ENCODE measurements around the gene GLRA3.
"Not testable (repeated sequence)": the region's sequence is repeated elsewhere in the genome, so short reads cannot be mapped to it uniquely, and the experiment has no call there.

GLRA3 gene

GRCh38 chr4:174713181-174713580, 115.9 kb downstream of the GLRA3 start:
- DNase-seq = no peak

GRCh38 chr4:174709526-174709925, 119.5 kb downstream of the GLRA3 start:
- no peak for DNase-seq

GRCh38 chr4:174708381-174708780, 120.7 kb downstream of the GLRA3 start:
- DNase-seq = no peak

- no peak for DNase-seq
Observed at GRCh38 chr4:174707902-174708301, 121.1 kb downstream of the GLRA3 start.

- DNase-seq = no peak
Observed at GRCh38 chr4:174707051-174707676, 121.9 kb downstream of the GLRA3 start.

- DNase-seq = no peak
Observed at GRCh38 chr4:174702979-174703478, 126.0 kb downstream of the GLRA3 start.

GRCh38 chr4:174699654-174700053, 129.4 kb downstream of the GLRA3 start:
- DNase-seq = no peak

GRCh38 chr4:174697896-174698295, 131.2 kb downstream of the GLRA3 start:
- DNase-seq = no peak

GRCh38 chr4:174697202-174697601, 131.8 kb downstream of the GLRA3 start:
- no peak for DNase-seq

- no peak for DNase-seq
Observed at GRCh38 chr4:174696657-174697056, 132.4 kb downstream of the GLRA3 start.

- not testable (repeated sequence) for DNase-seq
Observed at GRCh38 chr4:174691876-174692275, 137.2 kb downstream of the GLRA3 start.

- no peak for DNase-seq
Observed at GRCh38 chr4:174690665-174691064, 138.4 kb downstream of the GLRA3 start.

- no peak for DNase-seq
Observed at GRCh38 chr4:174689618-174690017, 139.4 kb downstream of the GLRA3 start.

- DNase-seq = no peak
Observed at GRCh38 chr4:174686826-174687225, 142.2 kb downstream of the GLRA3 start.

GRCh38 chr4:174681723-174682300, 147.2 kb downstream of the GLRA3 start:
- DNase-seq = no peak

GRCh38 chr4:174674305-174674840, 154.7 kb downstream of the GLRA3 start:
- DNase-seq = no peak

GRCh38 chr4:174673865-174674264, 155.2 kb downstream of the GLRA3 start:
- DNase-seq = no peak

GRCh38 chr4:174672276-174672675, 156.8 kb downstream of the GLRA3 start:
- DNase-seq = no peak

GRCh38 chr4:174669270-174669669, 159.8 kb downstream of the GLRA3 start:
- DNase-seq = no peak

- no peak for DNase-seq
Observed at GRCh38 chr4:174665799-174666198, 163.2 kb downstream of the GLRA3 start.

GRCh38 chr4:174663216-174663615, 165.8 kb downstream of the GLRA3 start:
- no peak for DNase-seq

GRCh38 chr4:174658246-174658645, 170.8 kb downstream of the GLRA3 start:
- no peak for DNase-seq

GRCh38 chr4:174657472-174657871, 171.6 kb downstream of the GLRA3 start:
- no peak for DNase-seq

- DNase-seq = no peak
Observed at GRCh38 chr4:174654634-174655033, 174.4 kb downstream of the GLRA3 start.

Measured in midbrain (tissue), 1 donor.